Activated CD4-positive, alpha-beta memory T cell treated with anti-CD3 and anti-CD28 coated beads for 36 hours (primary cell): ENCODE measurements around the gene LAMC3. TPM values are rescaled to one million over a fixed set of nuclear protein-coding genes. Genes with fewer than 3 reads are reported as not detected.
"Not testable (repeated sequence)": the region's sequence is repeated elsewhere in the genome, so short reads cannot be mapped to it uniquely, and the experiment has no call there.

Experiments used
- CTCF ChIA-PET: fragments of 350-600 bp; sonication (Branson Sonifier 250); formaldehyde crosslinking; loops from one replicate; lab custom pipeline; 2021; ENCODE audit warnings: antibody characterized with exemption, inconsistent platforms; lab: Charles Lee
- POLR2A ChIA-PET: fragments of 350-600 bp; sonication (Branson Sonifier 250); formaldehyde crosslinking; loops from one replicate; lab custom pipeline; 2021; ENCODE audit warnings: antibody characterized with exemption; lab: Charles Lee
- DNase-seq: peaks from one replicate; pipeline ENCODE4 v3.0.0-alpha.2; 2020
- H3K27ac Mint-ChIP-seq: one replicate; pipeline ENCODE4 v1.8.0; 2021; ENCODE audit warnings: mixed read lengths
- H3K27me3 Mint-ChIP-seq: one replicate; pipeline ENCODE4 v1.8.0; 2021; ENCODE audit warnings: mixed read lengths
- H3K36me3 Mint-ChIP-seq: one replicate; pipeline ENCODE4 v1.8.0; 2021; ENCODE audit warnings: mixed read lengths
- H3K4me1 Mint-ChIP-seq: one replicate; pipeline ENCODE4 v1.8.0; 2021; ENCODE audit warnings: low read depth, mixed read lengths
- H3K4me3 Mint-ChIP-seq: one replicate; pipeline ENCODE4 v1.8.0; 2021; ENCODE audit warnings: mild to moderate bottlenecking, mixed read lengths
- H3K9me3 Mint-ChIP-seq: one replicate; pipeline ENCODE4 v1.8.0; 2021; ENCODE audit warnings: mixed read lengths
- intact Hi-C: fragments of 100-400 bp; cut with micrococcal nuclease; formaldehyde crosslinking; loops from one replicate; pipeline ENCODE4 v1.15.1; 2023
- total RNA-seq, 2 experiments: library from RNA; stranded (reverse); gene quantifications; one replicate each; pipeline ENCODE4 v1.2.3, GENCODE V29; 2021

The LAMC3 gene
- total RNA-seq, 2 experiments from 2014 or later = 0.12 to 0.34 TPM

DNA sequence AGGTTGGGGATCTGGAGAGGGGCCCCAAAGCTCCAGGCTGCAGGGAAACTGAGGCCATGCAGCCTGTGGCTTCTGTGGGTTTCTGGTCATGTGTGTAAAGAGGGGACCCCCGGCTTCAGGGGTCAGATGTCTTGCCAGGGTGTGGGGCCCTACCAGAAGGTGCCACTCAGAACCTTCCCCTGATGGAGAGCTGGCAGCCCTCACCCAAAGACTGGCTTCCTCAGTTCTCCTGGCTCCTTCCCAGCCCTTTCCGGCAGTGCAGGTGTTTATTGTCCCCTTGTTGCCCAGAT, 11.6 kb upstream of the LAMC3 start:
- no peaks in the 10 kb centered on the region for H3K9me3 Mint-ChIP-seq
- peaks cover 13% of the 10 kb centered on the region for H3K27me3 Mint-ChIP-seq
- no peaks in the 10 kb centered on the region for H3K36me3 Mint-ChIP-seq
- no peak for DNase-seq
- POLR2A ChIA-PET = no interaction called here
- intact Hi-C loops = no loop called here
- no peaks in the 10 kb centered on the region for H3K4me1 Mint-ChIP-seq
- H3K27ac Mint-ChIP-seq = no peak overlapping the region
- CTCF ChIA-PET = no interaction called here
- H3K4me3 Mint-ChIP-seq = no peak overlapping the region

DNA sequence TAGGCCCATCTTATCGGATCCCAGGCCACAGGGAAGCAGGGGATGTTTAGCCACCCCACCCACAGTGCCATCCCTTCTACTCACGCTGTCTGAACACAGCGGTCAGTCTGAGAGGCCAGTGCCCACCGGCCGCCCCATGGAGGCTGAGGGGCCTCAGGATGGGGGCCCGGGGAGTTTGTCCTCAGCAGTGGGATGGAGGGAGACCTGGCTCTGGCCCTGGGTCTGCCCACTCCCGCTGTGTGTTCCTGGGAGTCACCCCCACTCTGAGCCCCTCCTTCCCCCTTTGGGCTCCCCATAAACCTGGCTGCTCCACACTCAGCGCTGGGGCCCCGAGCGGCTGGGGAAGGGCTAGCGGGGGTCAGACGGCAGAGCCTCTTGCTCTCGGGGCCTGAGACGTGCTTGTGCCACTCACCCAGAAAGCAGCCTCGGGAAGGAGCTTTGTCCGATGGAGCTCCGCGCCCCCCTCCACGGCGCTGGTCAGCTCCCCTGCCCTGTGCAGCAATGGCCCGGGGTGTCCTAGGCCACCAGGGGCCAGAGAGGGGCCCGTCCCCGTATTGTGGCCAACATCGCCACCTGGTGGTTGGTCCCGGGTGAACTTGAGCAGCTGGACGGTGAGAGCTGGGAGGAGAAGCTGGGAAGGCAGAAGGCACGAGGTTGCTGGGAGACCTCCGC, 10.9 kb upstream of the LAMC3 start:
- POLR2A ChIA-PET = no interaction called here
- Mint-ChIP-seq H3K9me3 (no peaks in the 10 kb centered on the region), H3K4me1 (no peaks in the 10 kb centered on the region), H3K4me3 (no peak overlapping the region), H3K27me3 (peaks cover 13% of the 10 kb centered on the region), H3K27ac (no peak overlapping the region), H3K36me3 (no peaks in the 10 kb centered on the region)
- intact Hi-C loops = no loop called here
- CTCF ChIA-PET = interaction anchor here (0.8 to 1.7 kb wide), 9 partner anchors 9 to 305 kb away, joined by 3 to 10 read pairs (median 4); partner anchors contain the start of gene EXOSC2
- DNase-seq = peak; percentile 66

DNA sequence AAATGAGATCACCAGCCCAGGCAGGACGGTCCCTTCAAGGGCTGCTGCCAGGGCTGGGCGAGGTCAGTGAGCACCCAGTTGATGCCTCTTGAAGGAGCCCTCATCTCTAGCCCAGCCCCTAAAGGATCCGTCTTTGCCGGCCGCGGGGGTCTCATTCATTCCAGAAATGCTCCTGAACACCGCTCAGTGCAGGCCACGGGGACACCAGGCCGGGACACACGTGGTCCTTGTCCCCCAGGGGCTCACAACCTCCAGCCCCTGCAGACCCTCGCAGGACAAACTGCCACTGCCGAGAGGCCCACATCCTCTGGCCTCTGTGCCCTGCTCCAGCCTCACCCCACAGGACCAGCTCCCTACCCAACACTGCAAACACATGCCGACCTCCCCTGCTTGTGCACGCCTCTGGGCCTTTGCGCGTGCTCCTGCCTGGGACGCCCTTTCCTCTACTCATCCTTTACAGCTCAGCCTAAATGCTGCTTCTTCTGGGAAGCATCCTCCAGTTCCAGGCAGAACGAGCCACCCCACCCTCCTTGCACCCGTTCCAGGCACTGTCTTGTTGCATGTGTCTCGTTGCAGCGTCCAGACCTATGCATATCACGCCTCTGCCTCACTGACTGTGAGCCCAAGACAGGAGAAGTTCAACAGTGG, 10.3 kb upstream of the LAMC3 start:
- ChIA-PET POLR2A (no interaction called here), CTCF (interaction anchor here (0.8 to 1.7 kb wide), 9 partner anchors 9 to 306 kb away, joined by 3 to 10 read pairs (median 4); partner anchors contain the start of gene EXOSC2)
- Mint-ChIP-seq H3K9me3 (no peaks in the 10 kb centered on the region), H3K27me3 (peaks cover 13% of the 10 kb centered on the region), H3K27ac (no peak overlapping the region), H3K4me3 (no peak overlapping the region), H3K36me3 (no peaks in the 10 kb centered on the region), H3K4me1 (no peaks in the 10 kb centered on the region)
- intact Hi-C loops = no loop called here
- no peak for DNase-seq

DNA sequence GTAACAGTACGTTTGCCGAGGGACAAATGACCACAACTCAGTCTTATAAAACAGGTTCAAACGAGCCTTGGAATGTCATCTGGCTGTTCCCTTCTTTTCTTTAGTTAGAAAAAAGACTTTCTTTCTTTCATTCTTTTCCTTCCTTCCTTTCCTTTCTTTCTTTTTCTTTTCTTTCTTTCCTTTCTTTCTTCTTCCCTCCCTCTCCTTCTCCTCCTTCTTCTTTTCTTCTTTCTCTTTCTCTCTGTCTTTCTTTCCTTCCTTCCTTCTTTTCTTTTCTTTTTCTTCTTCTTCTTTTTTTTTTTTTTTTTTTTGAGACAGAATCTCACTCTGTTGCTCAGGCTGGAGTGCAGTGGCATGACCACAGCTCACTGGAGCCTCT, 9.7 kb upstream of the LAMC3 start:
- no peaks in the 10 kb centered on the region for H3K36me3 Mint-ChIP-seq
- no peak for DNase-seq
- POLR2A ChIA-PET = no interaction called here
- CTCF ChIA-PET = interaction anchor here (1.2 to 1.7 kb wide), 3 partner anchors 15 to 47 kb away, joined by 4 to 10 read pairs (median 4); no protein-coding TSS in a partner anchor
- peaks cover 13% of the 10 kb centered on the region for H3K27me3 Mint-ChIP-seq
- H3K4me1 Mint-ChIP-seq = no peaks in the 10 kb centered on the region
- no peaks in the 10 kb centered on the region for H3K9me3 Mint-ChIP-seq
- no peak overlapping the region for H3K4me3 Mint-ChIP-seq
- H3K27ac Mint-ChIP-seq = no peak overlapping the region
- intact Hi-C loops = no loop called here

DNA sequence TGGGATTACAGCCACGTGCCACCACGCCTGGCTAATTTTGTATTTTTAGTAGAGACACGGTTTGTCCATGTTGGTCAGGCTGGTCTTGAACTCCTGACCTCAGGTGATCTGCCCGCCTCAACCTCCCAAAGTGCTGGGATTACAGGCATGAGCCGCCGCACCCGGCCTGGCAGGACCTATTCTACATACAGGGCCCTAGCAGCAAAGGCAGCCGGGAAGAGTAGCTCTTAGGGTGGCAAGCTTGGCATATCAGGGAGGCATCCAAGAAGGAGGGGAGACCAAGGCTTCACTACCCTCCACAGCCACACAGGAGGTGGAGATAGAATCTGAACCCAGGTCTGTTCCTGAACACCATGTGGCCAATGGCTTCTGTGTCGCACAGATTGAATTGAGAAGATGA, 8.4 kb upstream of the LAMC3 start:
- CTCF ChIA-PET, H3K27ac Mint-ChIP-seq, H3K36me3 Mint-ChIP-seq, POLR2A ChIA-PET, DNase-seq, H3K4me3 Mint-ChIP-seq, H3K9me3 Mint-ChIP-seq, H3K4me1 Mint-ChIP-seq, intact Hi-C loops: not testable (repeated sequence)
- H3K27me3 Mint-ChIP-seq = peaks cover 13% of the 10 kb centered on the region

DNA sequence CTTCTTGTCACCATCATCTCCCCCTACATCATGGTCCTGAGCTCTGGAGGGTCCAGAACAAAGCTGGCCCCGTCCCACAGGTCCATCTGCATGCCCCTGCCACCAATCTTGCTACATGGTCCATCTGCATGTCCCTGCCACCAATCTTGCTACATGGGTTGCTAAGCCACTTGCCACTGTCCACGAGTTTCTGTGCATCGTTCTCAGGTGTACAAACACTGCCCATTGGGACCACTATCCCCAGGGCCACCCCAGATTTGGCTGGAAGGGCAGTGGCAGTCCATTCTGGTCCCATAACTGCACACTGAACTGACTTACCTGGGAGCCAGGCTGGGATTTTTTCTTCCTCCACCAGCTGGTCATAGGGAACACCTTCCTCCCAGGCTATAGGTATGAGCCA, 8.0 kb upstream of the LAMC3 start:
- POLR2A ChIA-PET = no interaction called here
- Mint-ChIP-seq H3K27ac (no peak overlapping the region), H3K4me3 (no peak overlapping the region), H3K27me3 (peaks cover 13% of the 10 kb centered on the region), H3K9me3 (no peaks in the 10 kb centered on the region), H3K4me1 (no peaks in the 10 kb centered on the region), H3K36me3 (no peaks in the 10 kb centered on the region)
- intact Hi-C loops = no loop called here
- no peak for DNase-seq
- CTCF ChIA-PET = no interaction called here

DNA sequence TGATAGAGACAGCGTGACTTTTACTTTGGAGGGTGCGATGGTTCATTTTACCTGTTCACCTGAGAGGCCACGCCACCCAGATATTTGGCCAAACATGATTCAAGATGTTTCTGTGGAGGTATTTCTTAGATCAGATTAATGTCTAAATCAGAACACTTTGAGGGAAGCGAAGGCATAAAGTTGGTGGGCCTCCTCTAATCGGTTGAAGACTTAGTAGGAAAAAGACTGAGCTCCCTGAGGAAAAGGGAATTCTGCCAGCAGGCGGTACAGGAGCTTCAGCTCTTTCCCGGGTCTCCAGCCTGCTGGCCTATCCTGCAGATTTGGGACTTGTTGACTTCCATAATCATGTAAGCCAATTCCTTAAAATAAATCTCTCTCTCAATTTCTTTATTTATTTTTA, 7.0 kb upstream of the LAMC3 start:
- Mint-ChIP-seq H3K36me3 (no peaks in the 10 kb centered on the region), H3K4me3 (no peak overlapping the region), H3K4me1 (no peaks in the 10 kb centered on the region), H3K9me3 (no peaks in the 10 kb centered on the region), H3K27ac (no peak overlapping the region), H3K27me3 (peaks cover 14% of the 10 kb centered on the region)
- POLR2A ChIA-PET = no interaction called here
- no peak for DNase-seq
- intact Hi-C loops = no loop called here
- CTCF ChIA-PET = no interaction called here

DNA sequence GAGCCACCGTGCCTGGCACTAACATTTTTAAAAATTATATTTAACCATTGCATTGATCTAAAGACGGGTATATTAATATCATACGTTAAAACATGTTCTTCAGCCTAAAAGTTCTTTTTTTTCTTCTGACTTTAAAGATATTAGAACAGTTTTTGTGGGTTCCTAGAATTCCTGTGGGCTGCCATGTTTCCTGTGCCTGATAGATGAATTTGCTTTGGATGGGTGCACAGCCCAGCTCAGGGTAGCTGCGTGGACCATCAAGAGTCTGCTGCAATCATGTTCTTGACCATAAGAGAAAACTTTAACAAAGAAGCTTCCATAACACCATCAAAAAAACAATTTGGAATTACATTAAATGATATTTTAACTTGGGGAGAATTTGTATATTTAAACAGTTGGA, 2.4 kb upstream of the LAMC3 start:
- Mint-ChIP-seq H3K4me1 (no peaks in the 10 kb centered on the region), H3K4me3 (no peak overlapping the region), H3K9me3 (no peaks in the 10 kb centered on the region), H3K27ac (no peak overlapping the region), H3K27me3 (peaks cover 22% of the 10 kb centered on the region), H3K36me3 (no peaks in the 10 kb centered on the region)
- POLR2A ChIA-PET = no interaction called here
- CTCF ChIA-PET = no interaction called here
- no peak for DNase-seq
- intact Hi-C loops = no loop called here

DNA sequence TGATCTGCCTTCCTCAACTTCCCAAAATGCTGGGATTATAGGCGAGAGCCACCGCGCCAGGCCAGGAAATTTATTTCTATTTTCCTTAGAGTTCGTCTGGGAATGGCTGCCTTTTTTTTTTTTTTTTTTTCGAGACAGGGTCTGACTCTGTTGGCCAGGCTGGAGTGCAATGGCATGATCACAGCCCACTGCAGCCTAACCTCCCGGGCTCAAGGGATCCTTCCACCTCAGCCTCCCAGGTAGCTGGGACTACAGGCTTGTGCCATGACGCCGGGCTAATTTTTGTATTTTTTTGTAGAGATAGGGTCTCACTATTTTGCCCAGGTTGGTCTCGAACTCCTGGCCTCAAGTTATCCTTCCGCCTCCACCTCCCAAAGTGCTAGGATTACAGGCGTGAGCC, 888 bp upstream of the LAMC3 start:
- Mint-ChIP-seq H3K4me3 (no peak overlapping the region), H3K9me3 (no peaks in the 10 kb centered on the region), H3K27ac (no peak overlapping the region), H3K36me3 (no peaks in the 10 kb centered on the region), H3K27me3 (peaks cover 29% of the 10 kb centered on the region), H3K4me1 (no peaks in the 10 kb centered on the region)
- ChIA-PET POLR2A (no interaction called here), CTCF (interaction anchor here (1.1 kb wide), 1 partner anchor 10 kb away, joined by 6 read pairs; no protein-coding TSS in a partner anchor)
- DNase-seq = no peak
- intact Hi-C loops = no loop called here

DNA sequence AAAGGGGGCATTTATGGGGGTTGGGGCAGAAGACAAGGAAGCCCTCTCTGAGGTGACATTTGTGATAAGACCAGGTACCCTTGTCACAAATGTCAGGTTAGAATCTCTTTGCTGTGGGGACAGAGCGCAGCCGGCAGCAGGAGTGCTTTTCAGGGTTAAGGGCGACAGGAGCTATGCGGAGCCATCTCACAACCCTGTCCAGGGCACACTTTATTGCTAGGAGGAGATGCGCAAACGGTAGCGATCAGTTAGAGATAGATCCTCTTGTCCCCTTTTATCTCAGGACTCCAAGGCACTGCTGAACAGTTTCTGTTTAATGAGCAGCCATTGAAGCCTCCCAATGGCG, 438 bp upstream of the LAMC3 start:
- no peak for DNase-seq
- H3K36me3 Mint-ChIP-seq = no peaks in the 10 kb centered on the region
- POLR2A ChIA-PET = no interaction called here
- H3K27me3 Mint-ChIP-seq = peaks cover 31% of the 10 kb centered on the region
- CTCF ChIA-PET = no interaction called here
- intact Hi-C loops = no loop called here
- H3K27ac Mint-ChIP-seq = no peak overlapping the region
- H3K4me1 Mint-ChIP-seq = no peaks in the 10 kb centered on the region
- H3K4me3 Mint-ChIP-seq = no peak overlapping the region
- no peaks in the 10 kb centered on the region for H3K9me3 Mint-ChIP-seq

DNA sequence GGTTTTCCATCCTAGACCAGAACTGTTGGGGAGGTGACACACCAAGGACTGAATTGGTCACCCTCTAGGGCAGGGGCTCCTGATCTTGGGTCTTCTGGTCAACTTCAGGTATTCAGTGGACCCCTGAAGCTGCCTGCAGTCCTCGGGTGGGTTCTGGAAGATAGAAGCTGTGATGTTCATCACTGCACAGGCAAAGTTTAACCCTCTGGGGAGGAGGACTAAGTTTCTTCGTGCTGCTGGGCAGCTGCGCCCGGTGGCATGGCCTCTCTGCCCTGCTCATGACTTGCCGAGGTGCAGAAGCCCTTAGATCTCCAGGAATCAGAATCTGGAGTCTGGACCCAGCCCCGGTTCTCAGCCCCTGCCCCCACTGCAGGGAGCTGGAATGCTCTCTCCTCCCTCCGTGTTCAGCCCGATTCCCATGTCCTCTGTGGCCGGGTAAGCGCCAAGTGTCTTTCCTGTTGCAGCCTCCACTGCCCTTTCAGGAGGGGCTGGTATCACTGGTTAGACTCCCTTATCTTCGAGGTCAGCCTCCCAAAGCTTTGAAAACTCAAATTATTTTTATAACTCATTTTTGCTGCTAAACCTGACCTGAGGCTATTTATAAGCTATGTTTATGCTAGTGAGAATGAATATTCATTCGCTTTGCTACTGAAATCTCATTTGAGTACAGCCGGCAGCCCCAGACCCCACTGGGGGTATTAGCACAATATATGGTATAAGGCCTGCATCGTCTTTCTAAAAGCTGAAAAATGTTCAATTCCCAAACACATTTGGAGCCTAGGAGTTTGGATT, 1.7 kb downstream of the LAMC3 start:
- no peak overlapping the region for H3K27ac Mint-ChIP-seq
- H3K27me3 Mint-ChIP-seq = peaks cover 37% of the 10 kb centered on the region
- DNase-seq = no peak
- no peaks in the 10 kb centered on the region for H3K36me3 Mint-ChIP-seq
- no peaks in the 10 kb centered on the region for H3K4me1 Mint-ChIP-seq
- no peaks in the 10 kb centered on the region for H3K9me3 Mint-ChIP-seq
- CTCF ChIA-PET = interaction anchor here (1.9 kb wide), 1 partner anchor 36 kb away, joined by 9 read pairs; no protein-coding TSS in a partner anchor
- no peak overlapping the region for H3K4me3 Mint-ChIP-seq
- POLR2A ChIA-PET = no interaction called here
- intact Hi-C loops = no loop called here

DNA sequence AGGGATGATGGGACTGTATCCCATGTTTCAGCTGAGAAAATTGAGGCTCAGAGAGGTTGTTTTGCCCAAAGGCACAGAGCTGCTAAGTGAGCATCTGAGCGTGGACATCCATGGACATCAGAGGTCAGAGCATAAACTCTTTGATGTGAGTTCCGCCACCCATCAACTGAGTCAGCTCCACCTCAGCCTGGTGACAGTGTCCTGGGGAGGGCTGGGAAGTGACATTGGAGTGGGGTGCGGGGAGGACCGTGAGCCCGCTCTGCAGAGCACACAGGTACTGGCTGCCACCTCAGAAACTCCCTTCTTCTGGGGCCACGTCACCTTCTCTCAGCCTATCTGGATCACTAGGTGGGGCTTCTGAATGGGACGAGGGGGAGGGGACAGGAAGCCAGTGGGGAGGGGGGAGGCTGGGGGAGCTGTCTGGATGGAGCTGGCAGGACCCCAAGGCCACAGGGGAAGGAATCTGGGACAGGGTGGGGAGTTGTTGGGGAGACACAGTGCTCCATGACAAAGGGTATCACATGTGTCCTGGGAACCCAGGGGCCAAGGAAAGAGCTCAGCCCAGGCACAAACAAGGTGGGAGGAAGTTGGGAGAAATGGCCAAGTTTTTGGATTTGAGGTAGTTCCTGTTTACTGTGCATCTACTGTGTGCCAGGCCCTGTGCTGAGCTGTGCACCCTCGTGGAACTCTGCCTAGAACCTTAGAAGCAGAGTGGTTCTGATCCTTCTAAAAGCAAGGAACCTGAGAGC, 2.5 kb downstream of the LAMC3 start:
- Mint-ChIP-seq H3K4me3 (no peak overlapping the region), H3K27me3 (peaks cover 39% of the 10 kb centered on the region), H3K4me1 (no peaks in the 10 kb centered on the region), H3K36me3 (no peaks in the 10 kb centered on the region), H3K9me3 (no peaks in the 10 kb centered on the region), H3K27ac (no peak overlapping the region)
- no peak for DNase-seq
- CTCF ChIA-PET = interaction anchor here (1.9 kb wide), 1 partner anchor 35 kb away, joined by 9 read pairs; no protein-coding TSS in a partner anchor
- POLR2A ChIA-PET = no interaction called here
- intact Hi-C loops = no loop called here
